Parathyroid adenoma (tissue), 2 donors: ENCODE results near the gene LUC7L3.
A peak's percentile ranks its signal among the peaks of the same experiment; 100 is the strongest.
"Not testable (repeated sequence)": the region's sequence is repeated elsewhere in the genome, so short reads cannot be mapped to it uniquely, and the experiment has no call there.

ENCODE experiments used
- H2AFZ ChIP-seq: fragments of 300-600 bp; sonication (generic); one replicate; pipeline ENCODE4 v1.7.0; 2017; ENCODE audit warnings: antibody characterized with exemption, mild to moderate bottlenecking
- H3K27ac ChIP-seq: fragments of 300-600 bp; sonication (generic); one replicate; pipeline ENCODE4 v1.7.0; 2017
- H3K27me3 ChIP-seq: fragments of 300-600 bp; sonication (generic); one replicate; pipeline ENCODE4 v1.7.0; 2017; ENCODE audit warnings: low read length; ENCODE audit not compliant: control insufficient read depth, insufficient read depth
- H3K36me3 ChIP-seq: fragments of 300-600 bp; sonication (generic); one replicate; pipeline ENCODE4 v1.7.0; 2017; ENCODE audit warnings: low read length; ENCODE audit not compliant: control insufficient read depth, insufficient read depth
- H3K4me1 ChIP-seq: fragments of 300-600 bp; sonication (generic); one replicate; pipeline ENCODE4 v1.7.0; 2017; ENCODE audit warnings: control low read depth
- H3K4me2 ChIP-seq: fragments of 300-600 bp; sonication (generic); one replicate; pipeline ENCODE4 v1.7.0; 2017; ENCODE audit warnings: low read length
- H3K4me3 ChIP-seq: fragments of 300-600 bp; sonication (generic); one replicate; pipeline ENCODE4 v1.7.0; 2017; ENCODE audit warnings: low read depth, low read length
- H3K79me2 ChIP-seq: fragments of 300-600 bp; sonication (generic); one replicate; pipeline ENCODE4 v1.7.0; 2017; ENCODE audit warnings: control low read depth
- H3K9ac ChIP-seq: fragments of 300-600 bp; sonication (generic); one replicate; pipeline ENCODE4 v1.7.0; 2017; ENCODE audit warnings: mild to moderate bottlenecking
- H3K9me3 ChIP-seq: fragments of 300-600 bp; sonication (generic); one replicate; pipeline ENCODE4 v1.7.0; 2017; ENCODE audit warnings: low read length; ENCODE audit not compliant: control insufficient read depth
- TF ChIP-seq, protein P1 (sequence below): fragments of 300-600 bp; sonication (generic); IDR thresholded peaks from one replicate; pipeline ENCODE4 v1.7.0; 2017; ENCODE audit warnings: antibody characterized with exemption, mild to moderate bottlenecking
- donor health status: primary hyperparathyroidism.

LUC7L3 gene

DNA sequence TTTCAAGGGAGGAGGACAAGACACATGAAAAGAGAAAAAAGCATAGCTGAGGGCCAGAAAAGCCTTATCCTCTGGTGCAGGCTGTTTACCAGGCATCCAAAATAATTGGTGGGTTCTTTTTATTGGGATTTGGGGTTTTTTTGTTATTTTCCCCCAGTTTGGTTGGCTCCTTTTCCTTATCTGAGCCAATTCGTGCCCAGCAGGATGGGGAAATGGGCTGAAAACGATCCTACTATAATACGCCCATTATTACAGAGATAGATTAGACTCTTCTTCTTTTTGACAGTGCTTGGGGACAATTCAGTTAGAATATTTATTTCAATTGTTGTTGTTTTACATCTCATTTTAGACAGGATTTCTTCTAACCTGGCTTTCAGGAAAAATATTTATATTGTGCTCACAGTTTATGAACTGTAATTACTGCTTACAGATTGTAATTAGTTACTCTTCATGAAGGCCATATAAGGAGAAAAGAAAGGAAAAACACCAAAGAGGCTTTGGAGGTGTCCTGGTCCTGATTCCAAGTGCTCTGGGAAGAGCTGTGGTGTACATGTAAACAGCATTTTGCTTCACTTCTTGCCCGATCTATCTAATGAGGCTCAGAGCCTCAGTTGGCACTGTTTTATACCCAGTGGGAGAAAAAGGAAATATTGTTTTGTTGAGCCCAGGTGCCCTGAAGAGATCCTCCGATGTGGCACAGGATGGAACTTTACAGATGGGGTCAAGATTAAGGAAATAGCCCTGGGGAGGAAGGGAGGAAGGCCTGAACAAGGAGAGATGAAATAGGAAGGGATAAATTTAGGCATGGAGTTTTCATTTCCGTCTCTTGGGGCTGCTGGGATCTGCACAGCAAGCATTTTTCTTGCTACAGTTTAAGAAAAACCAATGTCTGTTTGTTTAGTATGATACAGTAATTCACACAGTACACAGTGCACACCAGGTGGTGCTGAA lies 11.1 kb upstream of the LUC7L3 start:
- Histone ChIP-seq H3K36me3 (no peaks in the 10 kb centered on the region), H3K4me1 (peaks cover 23% of the 10 kb centered on the region), H3K4me2 (peak overlapping the region; percentile 84), H3K9me3 (no peaks in the 10 kb centered on the region), H3K4me3 (peak overlapping the region; percentile 75), H3K27ac (peak overlapping the region; percentile 97), H3K79me2 (peaks cover 21% of the 10 kb centered on the region), H2AFZ (peak overlapping the region; percentile 80), H3K27me3 (no peaks in the 10 kb centered on the region), H3K9ac (peak overlapping the region; percentile 64)
- TF ChIP-seq, protein P1, sequence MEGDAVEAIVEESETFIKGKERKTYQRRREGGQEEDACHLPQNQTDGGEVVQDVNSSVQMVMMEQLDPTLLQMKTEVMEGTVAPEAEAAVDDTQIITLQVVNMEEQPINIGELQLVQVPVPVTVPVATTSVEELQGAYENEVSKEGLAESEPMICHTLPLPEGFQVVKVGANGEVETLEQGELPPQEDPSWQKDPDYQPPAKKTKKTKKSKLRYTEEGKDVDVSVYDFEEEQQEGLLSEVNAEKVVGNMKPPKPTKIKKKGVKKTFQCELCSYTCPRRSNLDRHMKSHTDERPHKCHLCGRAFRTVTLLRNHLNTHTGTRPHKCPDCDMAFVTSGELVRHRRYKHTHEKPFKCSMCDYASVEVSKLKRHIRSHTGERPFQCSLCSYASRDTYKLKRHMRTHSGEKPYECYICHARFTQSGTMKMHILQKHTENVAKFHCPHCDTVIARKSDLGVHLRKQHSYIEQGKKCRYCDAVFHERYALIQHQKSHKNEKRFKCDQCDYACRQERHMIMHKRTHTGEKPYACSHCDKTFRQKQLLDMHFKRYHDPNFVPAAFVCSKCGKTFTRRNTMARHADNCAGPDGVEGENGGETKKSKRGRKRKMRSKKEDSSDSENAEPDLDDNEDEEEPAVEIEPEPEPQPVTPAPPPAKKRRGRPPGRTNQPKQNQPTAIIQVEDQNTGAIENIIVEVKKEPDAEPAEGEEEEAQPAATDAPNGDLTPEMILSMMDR, result no peak

DNA sequence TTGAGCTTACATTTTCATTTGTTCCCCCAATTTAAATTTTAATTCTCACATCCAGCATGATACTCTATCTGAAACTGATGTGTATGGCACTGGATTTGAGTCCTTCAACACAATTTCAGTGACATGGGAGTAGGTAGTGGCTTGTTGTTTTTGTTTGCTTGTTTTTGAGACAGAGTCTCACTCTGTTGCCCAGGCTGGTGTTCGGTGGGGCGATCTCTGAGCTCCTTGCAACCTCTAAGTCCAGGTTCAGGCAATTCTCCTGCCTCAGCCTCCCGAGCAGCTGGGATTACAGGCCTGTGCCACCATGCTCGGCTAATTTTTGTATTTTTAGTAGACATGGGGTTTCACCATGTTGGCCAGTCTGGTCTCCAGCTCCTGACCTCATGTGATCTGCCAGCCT lies 10.3 kb upstream of the LUC7L3 start:
- peak overlapping the region; percentile 84 for H3K4me2 ChIP-seq
- H3K27me3 ChIP-seq, H3K9ac ChIP-seq, H3K36me3 ChIP-seq, H3K9me3 ChIP-seq: not testable (repeated sequence)
- peak overlapping the region; percentile 80 for H2AFZ ChIP-seq
- H3K4me3 ChIP-seq, result peak overlapping the region; percentile 75
- peaks cover 19% of the 10 kb centered on the region for H3K79me2 ChIP-seq
- H3K4me1 ChIP-seq, result peaks cover 20% of the 10 kb centered on the region
- H3K27ac ChIP-seq, result peak overlapping the region; percentile 97

DNA sequence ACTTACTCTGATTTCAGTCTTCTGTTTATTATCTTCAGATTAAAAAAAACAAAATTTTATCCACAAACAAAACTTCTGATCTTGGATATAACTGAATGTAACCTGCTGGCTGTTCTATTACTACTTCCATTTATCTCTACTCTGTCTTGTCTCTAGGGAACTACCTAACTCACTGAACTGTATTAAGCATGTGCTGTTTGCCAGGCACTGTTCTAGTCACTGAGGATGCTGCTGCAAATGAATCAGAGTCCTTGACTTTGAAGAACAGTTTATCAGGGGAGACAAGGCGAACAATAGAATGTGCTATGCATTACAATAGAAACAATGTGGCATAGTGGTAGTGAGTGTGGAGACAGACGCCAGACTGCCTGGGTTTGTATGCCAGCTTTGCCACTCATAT lies 9.4 kb upstream of the LUC7L3 start:
- Histone ChIP-seq H3K4me1 (peaks cover 20% of the 10 kb centered on the region), H3K4me2 (no peak overlapping the region), H3K27ac (no peak overlapping the region), H3K27me3 (no peaks in the 10 kb centered on the region), H3K4me3 (no peak overlapping the region), H3K79me2 (peaks cover 19% of the 10 kb centered on the region), H3K9me3 (no peaks in the 10 kb centered on the region), H2AFZ (no peak overlapping the region), H3K9ac (no peak overlapping the region), H3K36me3 (no peaks in the 10 kb centered on the region)
- TF ChIP-seq, protein P1, result no peak

DNA sequence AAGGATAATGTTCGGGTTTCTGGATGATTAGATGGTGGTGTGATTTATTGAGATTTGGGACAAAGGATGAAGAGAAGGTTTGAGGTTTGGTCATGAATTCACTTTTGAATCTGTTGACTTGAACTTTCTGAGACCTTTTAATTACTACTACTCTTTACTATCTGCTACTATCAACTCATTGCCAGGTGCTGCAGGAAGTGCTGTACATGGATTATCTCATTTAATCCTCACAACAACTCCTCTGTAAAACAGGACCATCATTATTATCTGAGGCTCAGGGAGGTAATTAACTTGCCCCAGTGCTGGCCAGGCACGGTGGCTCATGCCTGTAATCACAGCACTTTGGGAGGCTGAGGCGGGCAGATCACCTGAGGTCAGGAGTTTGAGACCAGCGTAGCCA lies 8.8 kb upstream of the LUC7L3 start:
- TF ChIP-seq, protein P1, result no peak
- Histone ChIP-seq H3K36me3 (no peaks in the 10 kb centered on the region), H3K27me3 (no peaks in the 10 kb centered on the region), H3K4me1 (peaks cover 20% of the 10 kb centered on the region), H3K9ac (no peak overlapping the region), H2AFZ (no peak overlapping the region), H3K4me3 (no peak overlapping the region), H3K9me3 (no peaks in the 10 kb centered on the region), H3K27ac (no peak overlapping the region), H3K79me2 (peaks cover 19% of the 10 kb centered on the region), H3K4me2 (no peak overlapping the region)

DNA sequence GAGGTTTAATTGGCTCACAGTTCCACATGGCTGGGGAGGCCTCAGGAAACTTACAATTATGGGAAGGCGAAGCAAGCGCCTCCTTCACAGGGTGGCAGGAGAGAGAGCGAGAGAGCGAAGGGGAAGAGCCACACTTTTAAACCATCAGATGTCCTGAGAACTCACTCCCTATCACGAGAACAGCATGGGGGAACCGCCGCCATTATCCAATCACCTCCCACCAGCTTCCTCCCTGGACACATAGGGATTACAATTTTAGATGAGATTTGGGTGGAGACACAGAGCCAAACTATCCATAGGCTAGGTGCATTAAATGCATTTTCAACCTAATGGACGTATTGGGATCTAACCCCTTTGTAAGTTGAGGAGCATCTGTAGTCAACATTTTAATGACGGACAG lies 6.8 kb upstream of the LUC7L3 start:
- Histone ChIP-seq H3K4me1 (peaks cover 14% of the 10 kb centered on the region), H3K4me2 (no peak overlapping the region), H3K36me3 (no peaks in the 10 kb centered on the region), H3K27me3 (no peaks in the 10 kb centered on the region), H3K79me2 (peaks cover 16% of the 10 kb centered on the region), H3K4me3 (no peak overlapping the region), H3K27ac (no peak overlapping the region), H3K9ac (no peak overlapping the region), H2AFZ (no peak overlapping the region), H3K9me3 (no peaks in the 10 kb centered on the region)
- TF ChIP-seq, protein P1, result no peak
